C4-2B (cell line): Measurements from ENCODE around the gene WDSUB1.

ENCODE experiments used
- ZFX ChIP-seq: fragments of 450-650 bp; IDR thresholded peaks from 2 replicates; pipeline ENCODE4 v1.6.1; 2017
- TF ChIP-seq, protein P1 (sequence below): fragments of 450-650 bp; conservative IDR thresholded peaks from 2 replicates; pipeline ENCODE4 v1.5.1; 2017; ENCODE audit warnings: mild to moderate bottlenecking

DNA sequence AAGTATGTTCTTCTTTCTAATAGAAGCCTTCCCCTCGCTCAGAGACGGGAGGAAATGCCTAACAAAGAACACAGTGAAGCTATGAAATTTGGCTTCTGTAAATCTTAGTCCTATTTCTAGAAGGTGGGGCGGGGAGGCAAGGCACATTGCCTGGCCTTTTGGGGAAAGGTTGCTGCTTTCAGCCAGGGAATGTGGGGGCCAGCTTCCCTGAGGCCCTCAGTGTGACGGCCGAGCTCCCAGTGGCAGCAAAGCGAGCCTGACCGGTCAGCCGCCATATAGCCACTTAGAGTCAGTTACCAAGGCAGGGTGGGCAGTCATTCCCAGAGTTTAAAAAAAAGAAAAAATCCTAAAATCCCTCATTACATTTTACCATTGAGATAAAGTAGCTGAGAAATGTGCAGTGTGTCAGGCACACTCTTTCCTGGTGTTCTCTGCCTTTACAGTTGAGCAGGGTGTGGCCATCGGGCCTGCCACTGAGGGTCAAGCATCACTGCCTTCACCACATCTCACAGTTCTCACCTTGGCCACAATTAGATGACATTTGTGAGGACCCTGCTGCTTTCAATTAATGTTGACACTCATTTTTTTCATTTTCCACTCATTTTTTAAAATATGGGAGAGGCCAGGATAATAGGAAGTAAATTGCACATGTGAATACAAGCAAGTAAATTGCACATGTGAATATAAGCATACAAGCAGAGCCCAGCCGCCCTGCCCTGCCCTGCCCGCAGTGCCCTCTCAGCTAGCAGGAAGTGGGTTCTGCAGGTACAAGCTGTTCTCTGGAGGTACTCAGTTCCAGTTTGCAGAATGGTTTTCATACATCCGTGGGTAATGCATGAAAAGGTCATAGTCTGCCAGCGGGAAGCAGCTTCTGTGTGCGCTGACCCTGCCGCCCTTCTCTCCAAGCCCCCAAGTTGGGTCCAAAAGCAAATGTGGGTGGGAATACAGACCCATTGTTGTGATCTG is 76.9 kb downstream of the WDSUB1 start:
- TF ChIP-seq, protein P1, sequence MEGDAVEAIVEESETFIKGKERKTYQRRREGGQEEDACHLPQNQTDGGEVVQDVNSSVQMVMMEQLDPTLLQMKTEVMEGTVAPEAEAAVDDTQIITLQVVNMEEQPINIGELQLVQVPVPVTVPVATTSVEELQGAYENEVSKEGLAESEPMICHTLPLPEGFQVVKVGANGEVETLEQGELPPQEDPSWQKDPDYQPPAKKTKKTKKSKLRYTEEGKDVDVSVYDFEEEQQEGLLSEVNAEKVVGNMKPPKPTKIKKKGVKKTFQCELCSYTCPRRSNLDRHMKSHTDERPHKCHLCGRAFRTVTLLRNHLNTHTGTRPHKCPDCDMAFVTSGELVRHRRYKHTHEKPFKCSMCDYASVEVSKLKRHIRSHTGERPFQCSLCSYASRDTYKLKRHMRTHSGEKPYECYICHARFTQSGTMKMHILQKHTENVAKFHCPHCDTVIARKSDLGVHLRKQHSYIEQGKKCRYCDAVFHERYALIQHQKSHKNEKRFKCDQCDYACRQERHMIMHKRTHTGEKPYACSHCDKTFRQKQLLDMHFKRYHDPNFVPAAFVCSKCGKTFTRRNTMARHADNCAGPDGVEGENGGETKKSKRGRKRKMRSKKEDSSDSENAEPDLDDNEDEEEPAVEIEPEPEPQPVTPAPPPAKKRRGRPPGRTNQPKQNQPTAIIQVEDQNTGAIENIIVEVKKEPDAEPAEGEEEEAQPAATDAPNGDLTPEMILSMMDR = no peak
- TF ChIP-seq ZFX = no peak
